Smooth muscle cell of the brain vasculature (primary cell): ENCODE data around the gene RPTOR.
A peak's percentile ranks its signal among the peaks of the same experiment; 100 is the strongest.

Experiments used
- DNase-seq: peaks from one replicate; pipeline ENCODE4 v3.0.0-alpha.2; 2012; ENCODE audit warnings: low read depth, low spot score

RPTOR gene

DNA sequence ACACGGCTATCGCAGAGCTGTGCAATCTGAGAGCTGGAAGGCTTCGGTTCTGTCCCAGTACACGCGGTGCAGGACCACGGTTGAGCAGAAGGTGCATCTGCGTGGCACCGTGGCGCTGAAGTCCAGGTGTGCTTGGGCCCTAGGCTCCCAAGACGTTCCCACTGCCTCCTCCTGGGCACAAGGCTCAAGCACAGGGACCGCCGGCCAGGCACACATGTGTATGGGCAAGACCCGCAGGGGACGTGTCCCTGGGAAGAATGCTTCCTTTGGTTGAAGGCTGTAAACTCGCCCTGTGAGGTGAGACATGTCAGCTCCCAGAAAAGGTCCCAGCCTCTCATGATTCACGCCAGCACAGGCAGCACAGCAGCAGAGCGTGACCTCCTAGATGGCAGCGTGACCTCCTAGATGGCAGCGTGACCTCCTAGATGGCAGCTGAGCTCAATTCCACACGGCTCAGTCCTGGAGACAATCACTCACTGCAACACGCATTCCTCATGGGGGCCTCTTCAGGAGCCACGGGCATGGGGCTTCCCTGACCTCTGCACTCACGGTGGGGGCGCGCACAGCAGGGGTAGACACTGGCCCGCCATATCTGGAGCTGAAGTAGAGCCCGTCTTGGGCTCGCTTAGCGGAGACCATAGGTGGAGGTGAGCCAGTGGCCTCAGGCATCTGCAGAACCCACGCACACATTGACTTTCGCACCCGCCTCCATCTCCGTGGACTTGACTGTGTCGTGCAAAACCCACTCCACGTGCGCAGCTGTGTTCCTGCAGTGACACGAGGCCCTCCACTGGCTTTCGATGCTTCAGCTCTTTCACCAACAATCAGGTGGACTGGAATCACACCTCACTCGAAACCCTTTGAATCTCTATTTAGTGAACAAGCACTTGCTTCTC, 362.0 kb downstream of the RPTOR start:
- no peak for DNase-seq

DNA sequence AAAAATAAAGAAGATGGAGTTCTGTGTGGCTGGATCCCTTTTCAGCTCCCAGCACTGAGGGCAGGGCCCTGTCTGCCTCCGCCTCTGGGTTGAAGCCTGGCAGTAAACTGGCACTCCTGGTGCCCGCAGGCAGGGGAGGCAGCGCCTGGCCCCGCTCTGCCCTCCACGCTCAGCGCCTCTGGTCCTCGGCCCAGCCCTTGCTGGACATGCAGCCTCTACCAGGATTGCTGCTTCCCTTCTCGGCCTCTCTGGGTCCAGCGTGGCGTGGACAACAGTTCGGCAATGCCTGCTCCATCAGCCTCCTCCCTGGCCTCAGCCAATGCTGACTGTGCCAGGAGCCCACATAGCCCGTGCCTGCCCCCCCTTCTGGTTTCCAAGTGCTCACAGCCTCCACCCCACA, 362.6 kb downstream of the RPTOR start:
- DNase-seq = no peak

DNA sequence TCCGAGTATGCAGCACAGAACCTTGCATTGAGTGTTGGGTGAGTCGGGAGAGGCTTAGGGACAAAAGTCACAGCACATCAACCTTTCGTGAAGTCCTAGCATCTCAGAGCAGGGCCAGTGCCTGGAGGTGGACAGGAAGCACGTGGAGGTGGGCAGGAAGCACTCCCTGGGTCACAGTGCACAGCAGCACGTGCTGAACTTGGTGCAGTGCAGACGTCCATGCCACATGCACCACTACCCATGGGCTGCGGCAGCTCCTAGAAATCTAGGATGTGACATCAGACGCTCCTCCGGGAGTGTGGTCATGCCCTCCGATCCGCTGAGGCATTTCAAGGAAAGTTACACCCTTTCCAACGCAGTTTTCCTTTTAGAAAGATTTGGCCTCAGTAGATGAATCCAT, 363.6 kb downstream of the RPTOR start:
- DNase-seq = no peak

DNA sequence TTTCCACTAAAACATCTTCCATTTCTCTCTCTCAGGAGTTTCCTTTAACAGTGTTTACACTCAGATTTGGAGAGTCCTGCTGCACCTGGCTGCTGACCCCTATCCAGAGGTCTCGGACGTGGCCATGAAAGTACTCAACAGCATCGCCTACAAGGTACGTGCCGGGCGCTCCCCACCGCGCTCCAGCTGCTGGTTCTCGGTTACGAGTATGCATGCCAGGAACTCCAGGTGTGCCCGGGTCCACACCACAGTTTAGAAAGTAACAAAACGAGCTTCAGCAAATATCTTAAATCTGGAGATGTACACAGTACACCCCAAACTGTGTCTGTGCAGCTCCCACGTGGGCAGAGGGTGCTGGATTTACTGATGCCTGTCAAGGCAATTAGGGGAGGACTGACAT, 364.1 kb downstream of the RPTOR start:
- DNase-seq = no peak

DNA sequence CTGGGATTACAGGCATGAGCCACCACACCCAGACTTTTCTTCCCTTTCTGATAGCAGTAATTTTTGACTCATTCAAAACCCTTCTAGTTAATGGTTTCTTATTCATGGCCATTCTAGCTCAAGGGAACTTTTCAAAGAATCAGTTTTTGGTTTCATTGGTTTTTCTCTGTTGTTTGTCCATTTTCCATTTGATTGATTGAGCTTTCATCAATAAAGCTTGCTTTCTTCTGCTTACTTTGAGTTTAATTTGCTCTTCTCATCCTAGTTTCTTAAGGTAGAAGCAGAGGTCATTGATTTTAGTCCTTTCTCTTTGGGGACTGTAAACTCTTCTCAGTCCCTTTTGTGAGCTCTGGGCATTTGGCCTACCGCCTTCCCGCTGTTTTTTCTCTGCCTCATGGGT, 365.0 kb downstream of the RPTOR start:
- no peak for DNase-seq

DNA sequence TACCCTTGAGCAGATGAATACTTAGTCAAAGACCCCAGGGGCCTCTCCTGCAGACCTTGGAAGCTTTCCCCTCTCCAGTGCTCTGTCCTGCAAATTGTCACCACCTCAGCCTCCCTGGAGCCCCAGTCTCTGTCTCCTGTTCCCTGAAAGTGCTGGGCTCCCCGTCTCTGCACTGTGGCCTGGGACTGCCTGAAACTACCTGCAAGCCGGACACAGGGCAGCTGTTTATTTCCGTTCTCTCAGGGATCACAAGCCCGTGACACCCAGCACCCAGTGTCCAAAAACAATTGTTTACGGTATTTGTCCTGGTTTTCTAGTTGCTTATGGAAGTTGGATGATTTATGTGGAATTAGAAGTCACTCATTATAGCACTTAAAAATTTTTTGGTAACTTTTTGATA, 365.4 kb downstream of the RPTOR start:
- DNase-seq = no peak

DNA sequence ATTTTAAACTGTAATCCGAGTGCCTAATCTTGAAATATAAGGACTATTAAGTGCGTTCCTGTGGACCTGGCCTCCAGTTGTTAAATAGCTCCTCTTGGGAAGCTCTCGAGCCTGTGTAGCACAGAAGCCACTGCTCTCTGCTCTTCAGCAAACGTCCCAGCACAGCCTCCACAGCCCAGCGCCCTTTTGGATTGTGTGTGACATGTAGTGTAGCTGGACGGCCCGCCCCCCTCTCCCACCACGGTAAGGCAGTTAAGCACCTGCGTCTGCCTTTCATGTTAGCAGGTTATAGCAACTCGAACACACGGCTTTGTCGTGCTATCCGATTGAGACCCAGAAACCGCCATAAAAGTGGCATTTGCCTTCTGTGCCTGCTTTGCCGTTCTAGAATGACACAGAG, 367.8 kb downstream of the RPTOR start:
- DNase-seq = no peak

DNA sequence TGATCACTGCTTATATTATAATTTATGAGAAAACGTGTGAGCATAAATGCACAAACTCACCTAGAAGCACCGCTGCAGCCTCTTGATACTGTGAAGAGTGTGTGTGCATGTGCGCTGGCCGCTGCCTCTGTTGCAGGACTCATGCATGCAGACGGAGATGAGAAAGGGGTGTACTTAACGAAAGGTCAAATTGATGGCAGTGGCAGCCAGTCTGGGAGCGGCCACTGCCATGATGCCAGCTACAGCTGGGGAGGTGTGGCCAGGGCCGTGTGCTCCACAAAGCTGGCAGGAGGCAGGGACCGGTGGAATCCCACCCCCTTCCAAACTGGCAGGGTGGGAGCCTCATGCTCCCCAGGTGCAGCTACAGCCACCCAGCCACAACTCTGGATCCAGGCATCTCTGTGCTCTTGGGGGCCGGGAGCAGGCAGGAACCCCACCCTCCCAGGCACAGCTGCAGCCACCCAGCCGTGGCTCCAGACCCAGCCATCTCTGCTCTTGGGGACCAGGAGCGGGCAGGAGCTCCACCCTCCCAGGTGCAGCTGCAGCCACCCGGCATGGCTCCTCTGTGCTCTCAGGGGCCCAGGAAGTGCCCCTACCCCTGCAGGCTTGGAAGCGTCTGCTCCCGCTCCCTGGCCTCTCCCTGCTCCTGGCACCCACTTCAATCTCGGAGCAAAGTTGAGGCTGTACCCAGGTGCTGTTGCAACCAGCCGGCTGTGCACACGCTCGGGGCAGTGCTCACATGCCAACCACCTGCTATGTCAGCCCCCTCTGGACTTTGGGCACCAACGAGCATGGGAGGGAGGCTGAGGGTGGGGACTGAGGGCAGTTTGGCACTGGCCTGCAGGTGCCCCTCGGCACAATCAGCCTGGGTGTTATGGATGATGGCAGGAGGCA, 369.5 kb downstream of the RPTOR start:
- DNase-seq = no peak

DNA sequence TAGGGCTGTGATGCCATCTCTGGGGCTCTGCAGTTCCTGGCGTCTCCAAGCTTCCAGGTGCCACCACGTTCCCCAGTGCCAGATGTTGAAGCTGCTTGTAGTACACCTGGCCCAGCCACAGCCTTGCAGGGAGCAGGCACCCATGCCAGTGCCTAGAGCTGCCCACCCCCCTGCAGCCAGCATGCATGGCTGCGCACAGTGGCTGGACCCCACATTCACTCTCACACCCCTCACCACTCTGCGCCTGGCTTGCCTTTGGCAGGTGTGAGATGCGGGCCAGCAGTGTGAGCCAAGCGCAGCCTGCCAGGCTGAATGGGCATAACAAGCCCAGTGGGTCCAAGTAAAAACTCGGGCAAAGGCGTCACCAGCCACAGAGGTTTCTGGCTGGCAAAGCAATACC, 371.6 kb downstream of the RPTOR start:
- DNase-seq = no peak

DNA sequence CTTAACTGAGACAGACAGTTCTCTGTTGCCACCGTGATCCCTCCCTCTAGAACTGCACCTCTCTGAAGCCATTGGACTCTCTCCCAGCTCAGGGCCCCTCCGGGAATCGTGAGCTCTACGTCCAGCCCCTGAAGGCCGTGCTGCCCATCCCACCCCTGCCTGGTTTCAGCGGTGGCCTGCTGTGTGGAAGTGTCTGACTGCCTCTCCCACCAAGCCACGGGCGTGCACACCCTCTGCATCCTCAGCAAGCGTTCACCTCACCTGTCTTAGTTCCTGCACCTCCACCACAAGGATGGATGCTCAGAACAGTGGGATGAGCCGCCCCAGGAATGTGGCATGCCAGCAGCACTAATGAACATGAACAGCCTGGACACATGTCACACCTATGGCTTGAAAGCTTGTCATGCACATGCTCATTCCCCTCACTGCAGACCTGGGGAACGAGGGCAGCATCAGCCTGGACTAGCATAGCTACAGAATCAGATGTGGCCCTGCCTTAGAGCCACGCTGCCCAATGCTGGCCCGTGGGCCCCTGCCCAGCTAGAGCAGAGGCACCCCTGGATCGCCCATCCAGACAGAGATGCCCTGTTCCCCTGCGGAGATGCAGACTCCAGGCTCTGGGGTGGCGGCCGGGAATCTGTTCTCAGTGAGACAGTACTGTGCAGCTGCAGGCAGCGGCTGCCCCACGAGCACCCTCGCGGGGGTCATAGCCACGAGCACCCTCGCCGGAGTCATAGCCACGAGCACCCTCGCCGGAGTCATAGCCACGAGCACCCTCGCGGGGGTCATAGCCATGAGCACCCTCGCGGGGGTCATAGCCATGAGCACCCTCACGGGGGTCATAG, 373.3 kb downstream of the RPTOR start:
- DNase-seq = no peak

DNA sequence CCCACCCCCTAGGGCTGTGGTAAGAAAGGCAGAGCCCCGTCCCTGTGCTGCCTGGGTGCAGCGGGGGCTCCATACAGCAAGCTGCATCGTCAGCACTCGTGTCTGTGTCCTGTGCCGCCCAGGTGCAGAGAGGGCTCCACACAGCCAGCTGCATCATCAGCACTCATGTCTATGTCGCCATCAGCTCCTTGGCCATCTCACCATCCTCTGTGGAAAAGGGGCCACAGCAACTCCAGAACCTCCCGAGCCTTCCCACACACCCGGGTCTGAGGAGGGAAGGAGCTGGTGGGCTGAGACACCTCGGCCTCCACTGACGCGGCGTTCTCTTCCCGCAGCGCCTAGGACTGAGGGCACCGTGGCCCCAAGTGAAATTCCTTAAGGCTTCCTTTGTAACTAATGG, 374.1 kb downstream of the RPTOR start:
- DNase-seq = no peak

DNA sequence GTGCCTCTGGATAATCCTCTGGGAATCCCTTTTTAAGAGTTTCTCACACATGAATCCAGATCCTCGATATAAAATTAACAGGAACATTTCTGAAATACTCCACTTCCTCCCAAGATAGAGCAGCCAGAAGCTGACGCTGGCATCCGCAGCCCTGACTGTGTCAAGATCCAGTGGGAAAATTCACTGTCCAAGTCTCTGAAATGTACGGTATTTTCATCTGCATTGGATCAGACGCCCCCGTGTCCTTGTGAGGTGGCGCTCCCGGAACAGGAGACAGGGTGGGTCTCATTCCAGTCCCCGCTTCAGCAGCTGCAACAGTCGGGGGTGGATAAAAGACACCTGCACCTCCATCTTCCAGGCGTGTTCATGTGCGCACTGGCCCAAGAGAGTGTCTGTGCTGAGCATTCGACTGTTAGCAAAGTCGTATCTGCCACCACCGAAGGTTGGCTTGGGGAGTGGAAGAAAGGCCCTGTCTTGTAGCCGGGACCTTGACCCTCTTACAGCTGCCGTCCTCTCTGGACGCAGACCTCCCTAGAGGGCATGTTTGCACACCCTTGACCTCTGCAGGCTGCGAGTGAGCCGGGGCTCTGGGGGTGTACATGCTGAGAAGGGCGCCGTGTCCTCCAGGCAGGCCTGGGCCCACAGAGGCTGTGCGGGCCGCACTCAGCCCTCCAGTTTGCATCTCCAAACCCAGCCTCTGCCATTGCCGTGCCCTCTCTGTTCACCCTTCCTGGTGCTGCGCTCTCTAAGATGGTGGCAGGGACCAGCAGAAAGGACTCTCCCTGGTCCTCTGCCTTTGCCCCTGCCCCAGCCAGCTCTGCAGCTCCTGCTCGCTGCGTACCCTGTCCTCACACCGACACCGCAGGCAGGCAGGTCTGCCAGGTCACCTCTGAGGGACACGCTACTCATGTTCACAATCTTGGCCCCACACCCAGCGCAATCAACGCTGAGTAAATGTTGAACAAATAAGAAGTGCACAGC, 375.0 kb downstream of the RPTOR start:
- no peak for DNase-seq

DNA sequence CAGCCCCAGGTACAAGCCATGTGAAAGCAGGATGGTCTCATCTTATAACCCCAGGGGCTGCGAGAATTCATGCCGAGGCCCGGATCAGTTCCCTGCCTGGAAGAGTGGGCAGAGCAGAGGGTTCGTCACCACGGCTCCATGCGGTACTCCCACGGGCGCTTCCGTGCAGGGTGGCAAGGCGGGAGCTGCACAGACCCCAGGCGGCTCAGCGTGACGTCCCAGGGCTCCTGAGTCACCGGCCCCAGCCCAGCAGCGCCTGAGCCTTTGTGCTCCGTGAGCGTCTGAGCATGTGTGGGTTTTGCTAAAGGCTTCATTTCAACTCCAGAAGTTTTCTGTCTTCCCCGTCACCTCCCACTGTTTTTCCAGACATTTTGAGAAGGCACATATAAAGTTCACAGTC, 375.8 kb downstream of the RPTOR start:
- DNase-seq = peak; percentile 39

DNA sequence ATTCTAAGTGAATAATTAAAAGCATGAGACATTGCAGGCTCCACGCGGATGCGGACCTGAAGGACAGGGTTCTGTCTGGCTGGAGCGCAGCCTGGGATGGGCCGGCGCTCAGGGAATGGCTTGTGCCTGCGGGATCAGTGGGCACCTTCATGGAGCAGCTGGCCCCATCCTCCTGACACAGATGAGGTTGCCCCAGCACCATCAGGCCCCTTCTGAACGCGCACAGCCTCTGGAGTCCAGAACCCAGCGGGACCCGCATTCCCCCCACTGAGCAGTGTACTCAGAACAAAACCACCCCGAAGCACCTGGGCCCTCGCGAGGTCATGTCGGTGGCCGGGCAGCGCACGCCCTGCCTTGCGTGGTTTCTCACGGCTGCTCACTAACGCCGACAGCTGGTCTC, 376.5 kb downstream of the RPTOR start:
- DNase-seq = no peak

DNA sequence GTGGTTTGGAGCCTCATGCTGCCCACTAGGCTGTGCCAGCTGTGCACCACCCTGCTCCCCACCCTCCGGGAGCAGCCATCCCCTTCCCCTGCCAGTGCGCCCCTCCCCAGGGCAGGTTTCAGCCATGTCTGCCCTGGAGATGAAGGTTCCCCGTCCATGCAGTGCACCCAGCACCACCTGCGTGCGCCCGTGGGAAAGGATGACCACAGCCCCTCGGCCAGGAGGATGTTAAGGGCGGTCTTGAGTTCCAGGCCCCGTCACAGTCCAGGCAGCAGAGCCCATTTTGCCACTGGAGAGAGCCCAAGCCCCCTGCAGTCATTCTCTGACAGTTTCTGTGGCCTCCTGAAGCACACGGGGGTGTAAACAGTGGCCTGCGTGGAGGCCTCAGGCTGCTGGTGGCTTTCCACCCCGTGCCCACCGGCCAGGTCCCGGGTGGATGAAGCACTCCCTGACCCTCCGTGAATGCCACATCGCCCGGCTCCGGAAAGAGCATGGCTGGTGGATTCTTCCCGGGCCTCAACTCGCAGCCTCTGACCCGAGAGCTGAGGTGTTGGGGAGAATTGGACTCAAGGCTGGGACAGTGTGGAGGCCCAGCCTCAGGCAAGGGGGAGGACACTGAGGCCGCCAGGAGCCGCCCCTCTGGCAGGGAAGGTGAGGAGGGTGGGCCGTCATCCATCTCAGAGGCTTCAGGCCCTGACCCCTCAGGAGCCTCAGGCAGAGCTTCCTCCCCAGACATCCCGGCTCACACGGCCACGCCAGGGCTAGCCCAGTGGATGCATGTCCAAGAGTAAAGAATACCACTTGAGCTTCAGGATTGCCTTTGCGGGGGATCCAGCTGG, 377.3 kb downstream of the RPTOR start:
- DNase-seq = no peak

DNA sequence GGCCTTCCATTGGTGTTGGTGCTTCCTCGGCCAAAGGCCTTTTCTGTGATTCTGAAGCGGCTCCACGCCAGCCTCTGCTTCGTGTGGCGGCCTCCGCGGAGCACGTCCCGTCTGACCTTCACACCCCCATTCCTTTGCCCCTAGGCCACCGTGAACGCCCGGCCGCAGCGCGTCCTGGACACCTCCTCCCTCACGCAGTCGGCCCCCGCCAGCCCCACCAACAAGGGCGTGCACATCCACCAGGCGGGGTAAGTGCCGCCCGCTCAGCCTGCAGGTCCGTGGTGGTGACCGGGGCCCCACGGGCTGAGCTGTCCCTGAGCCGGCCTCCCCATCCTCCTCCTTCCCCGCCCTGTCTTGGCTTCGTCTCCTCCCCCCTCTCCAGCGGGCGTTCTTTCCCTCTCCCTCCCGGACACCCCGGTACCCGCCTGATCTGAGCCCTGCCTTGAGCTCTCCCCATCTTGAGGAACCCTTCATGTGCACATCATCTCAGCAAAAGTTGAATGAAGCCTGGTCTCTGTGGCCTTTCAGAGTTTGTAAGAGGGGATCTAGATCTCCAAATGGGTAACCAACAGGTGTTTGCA, 378.0 kb downstream of the RPTOR start:
- DNase-seq = no peak

DNA sequence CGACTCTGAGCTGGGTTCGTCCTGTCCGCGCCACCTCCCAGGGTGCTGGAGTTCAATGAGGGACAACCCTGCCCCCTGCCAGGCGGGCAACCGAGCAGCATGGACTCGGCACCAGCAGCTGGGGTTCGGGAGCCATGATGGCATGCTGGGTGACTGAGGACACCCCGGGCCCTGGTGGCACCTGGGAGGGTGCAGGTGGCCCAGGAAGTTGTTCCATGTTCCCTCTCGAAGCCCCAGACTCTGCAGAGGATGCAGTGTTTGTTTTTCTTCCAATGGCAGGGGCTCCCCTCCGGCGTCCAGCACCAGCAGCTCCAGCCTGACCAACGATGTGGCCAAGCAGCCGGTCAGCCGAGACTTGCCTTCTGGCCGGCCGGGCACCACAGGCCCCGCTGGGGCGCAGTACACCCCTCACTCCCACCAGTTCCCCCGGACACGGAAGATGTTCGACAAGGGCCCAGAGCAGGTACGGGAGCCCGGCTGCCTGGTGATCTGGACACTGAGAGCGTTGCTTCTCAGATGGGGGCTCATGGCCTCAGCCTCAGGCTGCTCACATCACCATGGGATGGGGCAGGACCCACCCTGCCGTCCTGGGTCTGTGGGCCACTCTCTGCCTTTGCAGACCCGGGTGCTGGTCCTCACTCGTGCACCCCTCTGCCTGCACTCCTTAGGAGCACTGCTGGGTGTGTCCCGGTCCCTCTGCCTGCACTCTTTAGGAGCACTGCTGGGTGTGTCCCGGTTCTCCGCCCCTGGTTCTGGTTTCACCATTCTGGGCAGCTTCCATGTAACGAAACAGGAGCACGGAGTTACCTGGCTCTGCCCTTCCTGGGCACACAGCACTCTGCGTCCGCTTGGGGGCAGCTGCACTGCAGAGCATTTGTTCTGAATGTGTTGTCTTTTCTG, 378.8 kb downstream of the RPTOR start:
- DNase-seq = no peak

DNA sequence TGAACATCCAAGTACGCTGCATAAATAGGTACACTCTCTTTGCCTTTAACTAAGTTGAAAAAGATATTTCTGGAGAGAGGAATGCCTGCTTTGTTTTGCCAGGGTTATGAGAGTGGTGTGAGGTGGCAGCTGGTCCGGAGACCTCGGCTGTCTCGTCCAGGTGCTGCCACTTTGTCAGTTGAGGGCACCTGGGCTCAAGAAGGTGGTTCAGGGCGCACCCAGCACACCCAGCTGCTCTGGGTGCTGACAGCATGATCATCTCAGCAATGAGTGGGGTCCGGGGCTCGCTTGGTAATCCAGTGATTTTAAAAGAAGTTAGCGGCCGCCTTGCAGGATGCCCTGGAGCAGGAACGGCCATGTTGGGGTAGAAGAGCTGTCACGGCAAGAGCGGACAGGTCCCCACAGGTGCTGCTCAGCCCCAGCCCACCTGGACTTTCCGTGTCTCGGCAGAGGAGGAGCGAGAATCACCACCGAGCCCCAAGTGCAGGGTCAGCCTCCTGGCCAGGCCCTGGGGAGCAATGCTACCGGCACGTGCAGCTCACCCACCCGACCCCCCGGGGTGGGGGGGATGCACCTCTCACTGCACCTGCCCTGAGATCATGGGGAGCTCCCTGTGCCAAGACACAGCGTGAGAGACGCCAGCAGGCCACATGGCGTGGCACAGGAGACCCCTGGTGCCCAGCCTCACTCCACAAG, 379.6 kb downstream of the RPTOR start:
- DNase-seq = no peak
